HCT116 (cell line): ENCODE measurements around the gene MORN1. TPM values are rescaled to one million over a fixed set of nuclear protein-coding genes. Genes with fewer than 3 reads are reported as not detected.

ENCODE experiments used
- ATAC-seq: fragments of 200-7000 bp; cut with Tn5 transposase; 2 replicates; pipeline ENCODE4 v1.9.1; 2020; ENCODE audit warnings: mild to moderate bottlenecking, moderate library complexity
- BruUV-seq: library from RNA; stranded (reverse); fragments of 400-500 nt; replicated peaks from 2 replicates; lab custom pipeline; 2021; lab: Mats Ljungman, UMichigan
- CTCF ChIA-PET: fragments of 300-600 bp; sonication (Branson Sonifier 250); formaldehyde crosslinking; loops from one replicate; lab custom pipeline; 2021; ENCODE audit warnings: antibody characterized with exemption; lab: Charles Lee
- POLR2A ChIA-PET: fragments of 300-600, 350-600 bp; sonication (Branson Sonifier 250); formaldehyde crosslinking; loops from one replicate; lab custom pipeline; 2021; ENCODE audit warnings: antibody characterized with exemption; lab: Charles Lee
- RAD21 ChIA-PET, 2 experiments: fragments of 300-600 bp; sonication (Branson Sonifier 250); formaldehyde crosslinking; loops; one replicate each; lab custom pipeline; 2023; ENCODE audit warnings: low total read pairs in 2 of 2; ENCODE audit not compliant: uncharacterized antibody in 2 of 2, unreplicated experiment in 2 of 2, low non-redundant PET in 1 of 2; lab: Charles Lee
- DNase-seq: peaks from one replicate; pipeline ENCODE4 v3.0.0-alpha.2; 2010; ENCODE audit warnings: low read depth, low spot score
- H2AFZ ChIP-seq: fragments of 200-600 bp; shearing (Covaris generic), sonication (generic); 2 replicates; pipeline ENCODE4 v1.6.1; 2017; ENCODE audit warnings: low read depth, mixed run types, mixed read lengths, antibody characterized with exemption, low read length; ENCODE audit not compliant: poor library complexity, severe bottlenecking
- H3K27ac ChIP-seq: 2 replicates; pipeline ENCODE4 v1.5.1; 2012; ENCODE audit warnings: low read depth, low read length
- H3K27me3 ChIP-seq: fragments of 200-600 bp; sonication (generic); 2 replicates; pipeline ENCODE4 v1.6.1; 2016; ENCODE audit warnings: mixed run types, low read length, mixed read lengths; ENCODE audit not compliant: insufficient read depth
- H3K36me3 ChIP-seq, 2 experiments: fragments of 200-500 bp in 1 of 2; fragments of 200-600 bp in 1 of 2; sonication (Bioruptor generic) in 1 of 2; sonication (generic) in 1 of 2; 2 replicates each; pipeline versions ENCODE4 v1.5.1 to v1.6.1; 2014 to 2016; ENCODE audit warnings: low read length in 2 of 2, inconsistent platforms in 1 of 2, mixed read lengths in 1 of 2, mixed run types in 1 of 2; ENCODE audit not compliant: insufficient read depth in 2 of 2, control insufficient read depth in 1 of 2
- H3K4me1 ChIP-seq, 2 experiments: fragments of 200-600 bp in 1 of 2; sonication (generic) in 1 of 2; 2 replicates each; pipeline versions ENCODE4 v1.5.1 to v1.6.1; 2012 to 2017; ENCODE audit warnings: low read length in 2 of 2, inconsistent platforms in 1 of 2, mild to moderate bottlenecking in 1 of 2, mixed read lengths in 1 of 2, mixed run types in 1 of 2, moderate library complexity in 1 of 2; ENCODE audit not compliant: insufficient read depth in 2 of 2, control insufficient read depth in 1 of 2
- H3K4me2 ChIP-seq: fragments of 200-600 bp; sonication (generic); 2 replicates; pipeline ENCODE4 v1.6.1; 2017; ENCODE audit warnings: mixed run types, low read length, mixed read lengths
- H3K4me3 ChIP-seq, 2 experiments: fragments of 200-600 bp in 1 of 2; sonication (generic) in 1 of 2; replicated peaks in 1 of 2; 2 replicates each; pipeline ENCODE4 v1.5.1; 2011 to 2016; ENCODE audit warnings: low read length in 2 of 2, control low read depth in 1 of 2, low read depth in 1 of 2, mild to moderate bottlenecking in 1 of 2, mixed read lengths in 1 of 2, mixed run types in 1 of 2
- H3K79me2 ChIP-seq: fragments of 200-600 bp; sonication (generic); 2 replicates; pipeline ENCODE4 v1.6.1; 2017; ENCODE audit warnings: mild to moderate bottlenecking, mixed run types, low read length, moderate library complexity, mixed read lengths; ENCODE audit not compliant: insufficient read depth
- H3K9ac ChIP-seq: fragments of 200-600 bp; sonication (generic); 2 replicates; pipeline ENCODE4 v1.6.1; 2016; ENCODE audit warnings: low read length, mixed read lengths
- H3K9me2 ChIP-seq: fragments of 200-600 bp; sonication (generic), shearing (Covaris generic); 2 replicates; pipeline ENCODE4 v1.6.1; 2017; ENCODE audit warnings: mixed run types, mild to moderate bottlenecking, moderate library complexity; ENCODE audit not compliant: insufficient read depth
- H3K9me3 ChIP-seq, 2 experiments: fragments of 200-500 bp in 1 of 2; fragments of 200-600 bp in 1 of 2; sonication (Bioruptor generic) in 1 of 2; sonication (generic) in 1 of 2; 2 replicates each; pipeline ENCODE4 v1.6.1; 2014 to 2017; ENCODE audit warnings: low read length in 2 of 2, mixed read lengths in 2 of 2, inconsistent platforms in 1 of 2, low read depth in 1 of 2, mild to moderate bottlenecking in 1 of 2, mixed run types in 1 of 2, moderate library complexity in 1 of 2; ENCODE audit not compliant: control insufficient read depth in 1 of 2, insufficient read depth in 1 of 2
- H4K20me1 ChIP-seq: fragments of 200-600 bp; sonication (generic), shearing (Covaris generic); 2 replicates; pipeline ENCODE4 v1.6.1; 2017; ENCODE audit warnings: mixed run types, mild to moderate bottlenecking, moderate library complexity; ENCODE audit not compliant: insufficient read depth
- ATF3 ChIP-seq: IDR thresholded peaks from 2 replicates; pipeline ENCODE4 v1.6.1; 2012
- CBX3 ChIP-seq: IDR thresholded peaks from 2 replicates; pipeline ENCODE4 v1.6.1; 2012; ENCODE audit warnings: low read depth
- EGR1 ChIP-seq: IDR thresholded peaks from 2 replicates; pipeline ENCODE4 v1.6.1; 2012; ENCODE audit warnings: low read depth
- ELF1 ChIP-seq: IDR thresholded peaks from 2 replicates; pipeline ENCODE4 v1.6.1; 2012; ENCODE audit warnings: low read depth, borderline replicate concordance
- EZH2phosphoT487 ChIP-seq: fragments of 200-600 bp; IDR thresholded peaks from 2 replicates; pipeline ENCODE4 v1.6.1; 2018; ENCODE audit warnings: antibody characterized with exemption, borderline replicate concordance
- JUND ChIP-seq: IDR thresholded peaks from 2 replicates; pipeline ENCODE4 v1.6.1; 2012
- POLR2A ChIP-seq: IDR thresholded peaks from 2 replicates; pipeline ENCODE4 v1.7.0; 2011; ENCODE audit warnings: borderline replicate concordance; ENCODE audit not compliant: insufficient read depth, insufficient read length; ENCODE audit errors: extremely low read depth
- POLR2AphosphoS5 ChIP-seq: IDR thresholded peaks from 2 replicates; pipeline ENCODE4 v1.6.1; 2011; ENCODE audit warnings: mild to moderate bottlenecking, low read depth, low read length, moderate library complexity
- SRF ChIP-seq: IDR thresholded peaks from 2 replicates; pipeline ENCODE4 v1.6.1; 2012; ENCODE audit warnings: low read depth
- YY1 ChIP-seq: IDR thresholded peaks from 2 replicates; pipeline ENCODE4 v1.6.1; 2011; ENCODE audit warnings: low read length, low read depth, moderate library complexity, mild to moderate bottlenecking; ENCODE audit not compliant: insufficient replicate concordance; ENCODE audit errors: extremely low read depth
- ZBTB33 ChIP-seq: IDR thresholded peaks from 2 replicates; pipeline ENCODE4 v1.6.1; 2011; ENCODE audit warnings: mild to moderate bottlenecking, low read length, moderate library complexity; ENCODE audit not compliant: insufficient replicate concordance; ENCODE audit errors: extremely low read depth
- ZNF274 ChIP-seq: fragments of 200-500 bp; sonication (Bioruptor generic); IDR thresholded peaks from 2 replicates; pipeline ENCODE4 v1.6.1; 2014; ENCODE audit warnings: mild to moderate bottlenecking, low read depth, low read length, inconsistent platforms
- intact Hi-C: fragments of 100-400 bp; cut with micrococcal nuclease; formaldehyde crosslinking; loops from 2 replicates; pipeline ENCODE4 v1.10.0; 2022
- total RNA-seq: library from RNA; stranded (reverse); gene quantifications from one replicate; pipeline ENCODE4 v1.2.1, GENCODE V29; 2021; ENCODE audit not compliant: unreplicated experiment
- TF ChIP-seq, protein P1 (sequence below): IDR thresholded peaks from 2 replicates; pipeline ENCODE4 v1.6.1; 2012; ENCODE audit warnings: low read depth
- TF ChIP-seq, protein P2 (sequence below), 3 experiments: fragments of 200-600 bp in 1 of 3; sonication (generic) in 1 of 3; IDR thresholded peaks in 2 of 3; conservative IDR thresholded peaks in 1 of 3; 2 replicates each; pipeline ENCODE4 v1.5.1; 2012 to 2017; ENCODE audit warnings: low read depth in 2 of 3, low read length in 2 of 3, antibody characterized with exemption in 1 of 3, borderline replicate concordance in 1 of 3, control low read depth in 1 of 3, mild to moderate bottlenecking in 1 of 3, mixed read lengths in 1 of 3, mixed run types in 1 of 3, moderate library complexity in 1 of 3; ENCODE audit not compliant: insufficient read depth in 1 of 3
- TF ChIP-seq, protein P3 (sequence below): IDR thresholded peaks from 2 replicates; pipeline ENCODE4 v1.6.1; 2012

MORN1 gene
- total RNA-seq, 1 experiment from 2014 or later = 21.4 TPM

DNA sequence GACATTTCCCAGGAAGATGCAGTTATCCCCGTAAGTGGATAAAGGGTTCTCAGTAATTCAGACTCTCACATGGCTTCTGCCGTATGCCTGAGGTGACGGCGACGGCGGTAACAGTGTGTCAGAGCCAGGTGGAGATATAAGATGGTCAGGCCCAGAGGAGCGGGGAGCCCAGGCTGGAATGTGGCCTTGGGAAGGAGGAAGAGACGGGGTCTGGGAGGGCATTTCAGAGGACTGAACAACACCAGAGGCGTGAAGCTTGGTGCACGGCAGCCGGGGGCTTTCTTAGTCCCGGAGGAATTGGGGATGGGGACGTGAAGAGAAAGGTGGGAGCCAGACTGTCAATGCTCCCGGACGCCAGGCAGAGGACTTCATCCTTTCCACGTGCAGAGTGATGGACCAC lies 1.3 kb upstream of the MORN1 start:
- H3K27ac ChIP-seq = peak overlapping the region; percentile 85; the same call in 1 of the 2 replicates
- H3K4me3 ChIP-seq = peak overlapping the region; percentile 92 to 99
- H3K4me2 ChIP-seq = peak overlapping the region; percentile 86
- peak overlapping the region; percentile 88 for H3K9ac ChIP-seq
- no TSS peak for BruUV-seq
- ChIA-PET POLR2A (no interaction called here), RAD21 (no interaction called here), CTCF (interaction anchor here (0.6 kb wide), 1 partner anchor 193 kb away, joined by 4 read pairs; no protein-coding TSS in a partner anchor)
- intact Hi-C loops = no loop called here
- no peaks in the 10 kb centered on the region for H3K9me2 ChIP-seq
- no peak overlapping the region for H2AFZ ChIP-seq
- 0 out of 2 replicates have a peak, but pooled peaks cover 7% of the 10 kb centered on the region for H4K20me1 ChIP-seq
- H3K36me3 ChIP-seq = peaks cover 18 to 39% of the 10 kb centered on the region in 2 experiments
- ATAC-seq (no peak), DNase-seq (no peak)
- no peaks in the 10 kb centered on the region for H3K9me3 ChIP-seq
- H3K27me3 ChIP-seq = no peaks in the 10 kb centered on the region
- TF ChIP-seq POLR2AphosphoS5 = no peak
- TF ChIP-seq EZH2phosphoT487 = no peak
- TF ChIP-seq ELF1 = no peak
- TF ChIP-seq ZBTB33 = no peak
- no peak for TF ChIP-seq ZNF274
- TF ChIP-seq, protein P1, sequence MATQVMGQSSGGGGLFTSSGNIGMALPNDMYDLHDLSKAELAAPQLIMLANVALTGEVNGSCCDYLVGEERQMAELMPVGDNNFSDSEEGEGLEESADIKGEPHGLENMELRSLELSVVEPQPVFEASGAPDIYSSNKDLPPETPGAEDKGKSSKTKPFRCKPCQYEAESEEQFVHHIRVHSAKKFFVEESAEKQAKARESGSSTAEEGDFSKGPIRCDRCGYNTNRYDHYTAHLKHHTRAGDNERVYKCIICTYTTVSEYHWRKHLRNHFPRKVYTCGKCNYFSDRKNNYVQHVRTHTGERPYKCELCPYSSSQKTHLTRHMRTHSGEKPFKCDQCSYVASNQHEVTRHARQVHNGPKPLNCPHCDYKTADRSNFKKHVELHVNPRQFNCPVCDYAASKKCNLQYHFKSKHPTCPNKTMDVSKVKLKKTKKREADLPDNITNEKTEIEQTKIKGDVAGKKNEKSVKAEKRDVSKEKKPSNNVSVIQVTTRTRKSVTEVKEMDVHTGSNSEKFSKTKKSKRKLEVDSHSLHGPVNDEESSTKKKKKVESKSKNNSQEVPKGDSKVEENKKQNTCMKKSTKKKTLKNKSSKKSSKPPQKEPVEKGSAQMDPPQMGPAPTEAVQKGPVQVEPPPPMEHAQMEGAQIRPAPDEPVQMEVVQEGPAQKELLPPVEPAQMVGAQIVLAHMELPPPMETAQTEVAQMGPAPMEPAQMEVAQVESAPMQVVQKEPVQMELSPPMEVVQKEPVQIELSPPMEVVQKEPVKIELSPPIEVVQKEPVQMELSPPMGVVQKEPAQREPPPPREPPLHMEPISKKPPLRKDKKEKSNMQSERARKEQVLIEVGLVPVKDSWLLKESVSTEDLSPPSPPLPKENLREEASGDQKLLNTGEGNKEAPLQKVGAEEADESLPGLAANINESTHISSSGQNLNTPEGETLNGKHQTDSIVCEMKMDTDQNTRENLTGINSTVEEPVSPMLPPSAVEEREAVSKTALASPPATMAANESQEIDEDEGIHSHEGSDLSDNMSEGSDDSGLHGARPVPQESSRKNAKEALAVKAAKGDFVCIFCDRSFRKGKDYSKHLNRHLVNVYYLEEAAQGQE = no peak
- TF ChIP-seq, protein P2, sequence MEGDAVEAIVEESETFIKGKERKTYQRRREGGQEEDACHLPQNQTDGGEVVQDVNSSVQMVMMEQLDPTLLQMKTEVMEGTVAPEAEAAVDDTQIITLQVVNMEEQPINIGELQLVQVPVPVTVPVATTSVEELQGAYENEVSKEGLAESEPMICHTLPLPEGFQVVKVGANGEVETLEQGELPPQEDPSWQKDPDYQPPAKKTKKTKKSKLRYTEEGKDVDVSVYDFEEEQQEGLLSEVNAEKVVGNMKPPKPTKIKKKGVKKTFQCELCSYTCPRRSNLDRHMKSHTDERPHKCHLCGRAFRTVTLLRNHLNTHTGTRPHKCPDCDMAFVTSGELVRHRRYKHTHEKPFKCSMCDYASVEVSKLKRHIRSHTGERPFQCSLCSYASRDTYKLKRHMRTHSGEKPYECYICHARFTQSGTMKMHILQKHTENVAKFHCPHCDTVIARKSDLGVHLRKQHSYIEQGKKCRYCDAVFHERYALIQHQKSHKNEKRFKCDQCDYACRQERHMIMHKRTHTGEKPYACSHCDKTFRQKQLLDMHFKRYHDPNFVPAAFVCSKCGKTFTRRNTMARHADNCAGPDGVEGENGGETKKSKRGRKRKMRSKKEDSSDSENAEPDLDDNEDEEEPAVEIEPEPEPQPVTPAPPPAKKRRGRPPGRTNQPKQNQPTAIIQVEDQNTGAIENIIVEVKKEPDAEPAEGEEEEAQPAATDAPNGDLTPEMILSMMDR (IDR thresholded peaks at IDR 0.05 in 2 of 3, conservative IDR thresholded peaks at IDR 0.05 in 1 of 3; ENCODE audit: borderline replicate concordance in 1 of 3, insufficient read depth in 1 of 3, low read depth in 2 of 3, low read length in 2 of 3) = no peak
- TF ChIP-seq JUND = no peak
- no peak for TF ChIP-seq SRF
- TF ChIP-seq, protein P3, sequence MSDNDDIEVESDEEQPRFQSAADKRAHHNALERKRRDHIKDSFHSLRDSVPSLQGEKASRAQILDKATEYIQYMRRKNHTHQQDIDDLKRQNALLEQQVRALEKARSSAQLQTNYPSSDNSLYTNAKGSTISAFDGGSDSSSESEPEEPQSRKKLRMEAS = no peak
- TF ChIP-seq EGR1 = no peak
- TF ChIP-seq POLR2A = no peak
- TF ChIP-seq ATF3 = no peak
- TF ChIP-seq CBX3 = no peak
- TF ChIP-seq YY1 = no peak
- H3K4me1 ChIP-seq = peaks cover 17 to 25% of the 10 kb centered on the region in 2 experiments
- peaks cover 71% of the 10 kb centered on the region for H3K79me2 ChIP-seq
